Measurements from ENCODE around the gene TUBB2B. TPM values are rescaled to one million over a fixed set of nuclear protein-coding genes. Genes with fewer than 3 reads are reported as not detected.
A peak's percentile ranks its signal among the peaks of the same experiment; 100 is the strongest.

TUBB2B gene
- total and polyA plus RNA-seq, 9 of the 15 experiments (the other 6 are each of a cell fraction or from before 2014, with no cell fraction given), result 0.11 to 9.7 (median 4.6) TPM

DNA sequence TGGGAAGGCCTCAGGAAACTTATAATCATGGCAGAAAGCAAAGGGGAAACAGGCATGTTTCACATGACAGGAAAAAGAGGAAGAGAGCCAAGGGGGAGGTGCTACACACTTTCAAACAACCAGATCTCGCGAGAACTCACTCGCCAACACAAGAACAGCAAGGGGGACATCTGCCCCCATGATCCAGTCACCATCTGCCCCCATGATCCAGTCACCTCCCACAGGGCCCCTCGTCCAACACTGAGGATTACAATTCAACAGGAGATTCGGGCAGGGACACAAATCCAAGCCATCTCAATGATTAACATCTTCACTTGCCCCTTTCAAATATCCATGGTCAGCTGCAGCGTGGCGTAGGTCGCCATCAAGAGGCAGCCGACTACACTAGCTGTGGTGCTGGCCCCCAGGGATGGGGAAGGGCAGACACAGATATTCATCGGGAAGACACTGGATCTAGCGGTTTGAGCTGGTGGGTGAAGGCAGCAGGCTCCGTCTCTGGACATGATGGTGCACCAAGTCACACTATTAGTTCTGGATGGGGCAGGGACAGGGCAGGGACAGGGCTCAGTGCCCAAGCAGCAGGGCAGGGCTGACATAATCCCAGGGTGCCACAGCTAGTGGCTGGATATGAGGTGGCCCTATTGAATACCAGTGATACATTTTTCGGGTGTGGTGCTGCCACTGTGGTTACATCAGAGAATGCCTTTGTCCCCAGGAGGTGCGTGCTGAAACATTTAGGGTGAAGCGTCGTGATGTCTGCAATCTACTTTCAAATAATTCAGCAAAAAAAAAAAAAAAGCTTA lies 31.6 kb downstream of the TUBB2B start (continued):
- TF ChIP-seq, protein P1, sequence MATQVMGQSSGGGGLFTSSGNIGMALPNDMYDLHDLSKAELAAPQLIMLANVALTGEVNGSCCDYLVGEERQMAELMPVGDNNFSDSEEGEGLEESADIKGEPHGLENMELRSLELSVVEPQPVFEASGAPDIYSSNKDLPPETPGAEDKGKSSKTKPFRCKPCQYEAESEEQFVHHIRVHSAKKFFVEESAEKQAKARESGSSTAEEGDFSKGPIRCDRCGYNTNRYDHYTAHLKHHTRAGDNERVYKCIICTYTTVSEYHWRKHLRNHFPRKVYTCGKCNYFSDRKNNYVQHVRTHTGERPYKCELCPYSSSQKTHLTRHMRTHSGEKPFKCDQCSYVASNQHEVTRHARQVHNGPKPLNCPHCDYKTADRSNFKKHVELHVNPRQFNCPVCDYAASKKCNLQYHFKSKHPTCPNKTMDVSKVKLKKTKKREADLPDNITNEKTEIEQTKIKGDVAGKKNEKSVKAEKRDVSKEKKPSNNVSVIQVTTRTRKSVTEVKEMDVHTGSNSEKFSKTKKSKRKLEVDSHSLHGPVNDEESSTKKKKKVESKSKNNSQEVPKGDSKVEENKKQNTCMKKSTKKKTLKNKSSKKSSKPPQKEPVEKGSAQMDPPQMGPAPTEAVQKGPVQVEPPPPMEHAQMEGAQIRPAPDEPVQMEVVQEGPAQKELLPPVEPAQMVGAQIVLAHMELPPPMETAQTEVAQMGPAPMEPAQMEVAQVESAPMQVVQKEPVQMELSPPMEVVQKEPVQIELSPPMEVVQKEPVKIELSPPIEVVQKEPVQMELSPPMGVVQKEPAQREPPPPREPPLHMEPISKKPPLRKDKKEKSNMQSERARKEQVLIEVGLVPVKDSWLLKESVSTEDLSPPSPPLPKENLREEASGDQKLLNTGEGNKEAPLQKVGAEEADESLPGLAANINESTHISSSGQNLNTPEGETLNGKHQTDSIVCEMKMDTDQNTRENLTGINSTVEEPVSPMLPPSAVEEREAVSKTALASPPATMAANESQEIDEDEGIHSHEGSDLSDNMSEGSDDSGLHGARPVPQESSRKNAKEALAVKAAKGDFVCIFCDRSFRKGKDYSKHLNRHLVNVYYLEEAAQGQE (IDR thresholded peaks at IDR 0.05; ENCODE audit: borderline replicate concordance), result peak; percentile 69; the same call in 1 of the 2 replicates
- TF ChIP-seq, protein P1 (CRISPR knock-in tag; IDR thresholded peaks at IDR 0.05; ENCODE audit: low read depth), result no peak
- TF ChIP-seq, protein P2, sequence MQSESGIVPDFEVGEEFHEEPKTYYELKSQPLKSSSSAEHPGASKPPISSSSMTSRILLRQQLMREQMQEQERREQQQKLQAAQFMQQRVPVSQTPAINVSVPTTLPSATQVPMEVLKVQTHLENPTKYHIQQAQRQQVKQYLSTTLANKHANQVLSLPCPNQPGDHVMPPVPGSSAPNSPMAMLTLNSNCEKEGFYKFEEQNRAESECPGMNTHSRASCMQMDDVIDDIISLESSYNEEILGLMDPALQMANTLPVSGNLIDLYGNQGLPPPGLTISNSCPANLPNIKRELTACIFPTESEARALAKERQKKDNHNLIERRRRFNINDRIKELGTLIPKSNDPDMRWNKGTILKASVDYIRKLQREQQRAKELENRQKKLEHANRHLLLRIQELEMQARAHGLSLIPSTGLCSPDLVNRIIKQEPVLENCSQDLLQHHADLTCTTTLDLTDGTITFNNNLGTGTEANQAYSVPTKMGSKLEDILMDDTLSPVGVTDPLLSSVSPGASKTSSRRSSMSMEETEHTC (IDR thresholded peaks at IDR 0.05), result 0 out of 2 replicates have a peak, but pooled peaks have one; percentile 58
- TF ChIP-seq, protein P3, sequence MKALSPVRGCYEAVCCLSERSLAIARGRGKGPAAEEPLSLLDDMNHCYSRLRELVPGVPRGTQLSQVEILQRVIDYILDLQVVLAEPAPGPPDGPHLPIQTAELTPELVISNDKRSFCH (CRISPR knock-in tag; IDR thresholded peaks at IDR 0.05), result no peak
- TF ChIP-seq, protein P3 (tag; IDR thresholded peaks at IDR 0.05), result peak; percentile 42; the same call in 1 of the 2 replicates
- peak; percentile 83 for TF ChIP-seq L3MBTL2 (IDR thresholded peaks at IDR 0.05)
- TF ChIP-seq MYBL2 (IDR thresholded peaks at IDR 0.05; ENCODE audit: low read depth), result peak; percentile 85
- no peak for TF ChIP-seq MYBL2 (CRISPR knock-in tag; IDR thresholded peaks at IDR 0.05; ENCODE audit: borderline replicate concordance)
- TF ChIP-seq TAF7 (tag; IDR thresholded peaks at IDR 0.05), result peak; percentile 64
- TF ChIP-seq ZNF384 (IDR thresholded peaks at IDR 0.05; ENCODE audit: low read depth, low read length), result 0 out of 2 replicates have a peak, but pooled peaks have one; percentile 34
- peak; percentile 67 for TF ChIP-seq POLR2A (conservative IDR thresholded peaks at IDR 0.05)
- TF ChIP-seq, protein P4, sequence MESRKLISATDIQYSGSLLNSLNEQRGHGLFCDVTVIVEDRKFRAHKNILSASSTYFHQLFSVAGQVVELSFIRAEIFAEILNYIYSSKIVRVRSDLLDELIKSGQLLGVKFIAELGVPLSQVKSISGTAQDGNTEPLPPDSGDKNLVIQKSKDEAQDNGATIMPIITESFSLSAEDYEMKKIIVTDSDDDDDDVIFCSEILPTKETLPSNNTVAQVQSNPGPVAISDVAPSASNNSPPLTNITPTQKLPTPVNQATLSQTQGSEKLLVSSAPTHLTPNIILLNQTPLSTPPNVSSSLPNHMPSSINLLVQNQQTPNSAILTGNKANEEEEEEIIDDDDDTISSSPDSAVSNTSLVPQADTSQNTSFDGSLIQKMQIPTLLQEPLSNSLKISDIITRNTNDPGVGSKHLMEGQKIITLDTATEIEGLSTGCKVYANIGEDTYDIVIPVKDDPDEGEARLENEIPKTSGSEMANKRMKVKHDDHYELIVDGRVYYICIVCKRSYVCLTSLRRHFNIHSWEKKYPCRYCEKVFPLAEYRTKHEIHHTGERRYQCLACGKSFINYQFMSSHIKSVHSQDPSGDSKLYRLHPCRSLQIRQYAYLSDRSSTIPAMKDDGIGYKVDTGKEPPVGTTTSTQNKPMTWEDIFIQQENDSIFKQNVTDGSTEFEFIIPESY (CRISPR knock-in tag; IDR thresholded peaks at IDR 0.05), result peak; percentile 84
- TF ChIP-seq ARHGAP35 (IDR thresholded peaks at IDR 0.05; ENCODE audit: partially characterized antibody), result peak; percentile 92
- TF ChIP-seq, protein P5, sequence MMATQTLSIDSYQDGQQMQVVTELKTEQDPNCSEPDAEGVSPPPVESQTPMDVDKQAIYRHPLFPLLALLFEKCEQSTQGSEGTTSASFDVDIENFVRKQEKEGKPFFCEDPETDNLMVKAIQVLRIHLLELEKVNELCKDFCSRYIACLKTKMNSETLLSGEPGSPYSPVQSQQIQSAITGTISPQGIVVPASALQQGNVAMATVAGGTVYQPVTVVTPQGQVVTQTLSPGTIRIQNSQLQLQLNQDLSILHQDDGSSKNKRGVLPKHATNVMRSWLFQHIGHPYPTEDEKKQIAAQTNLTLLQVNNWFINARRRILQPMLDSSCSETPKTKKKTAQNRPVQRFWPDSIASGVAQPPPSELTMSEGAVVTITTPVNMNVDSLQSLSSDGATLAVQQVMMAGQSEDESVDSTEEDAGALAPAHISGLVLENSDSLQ (IDR thresholded peaks at IDR 0.05), result peak; percentile 54
